Gastrocnemius medialis (tissue), 4 donors: ENCODE measurements around the gene HOTAIR. TPM values are rescaled to one million over a fixed set of nuclear protein-coding genes. Genes with fewer than 3 reads are reported as not detected.

Source experiments
- ATAC-seq, 2 donors: fragments of 150-250 bp; one replicate each; pipeline ENCODE4 v1.9.1; 2016
- DNase-seq, 2 donors: peaks; one replicate each; pipeline ENCODE4 v3.0.0-alpha.2; 2019
- H3K27ac ChIP-seq, 4 donors: fragments of 200-600 bp; sonication (generic); 1 replicate in 1 of 4; 2 replicates in 3 of 4; pipeline ENCODE4 v1.5.1; 2016 to 2018; ENCODE audit warnings: mild to moderate bottlenecking in 2 of 4, moderate library complexity in 1 of 4
- H3K27me3 ChIP-seq, 3 donors: fragments of 200-600 bp; sonication (generic) in 2 of 3; 1 replicate in 1 of 3; 2 replicates in 2 of 3; pipeline versions ENCODE4 v1.5.1 to v1.6.0; 2016 to 2019; ENCODE audit warnings: mild to moderate bottlenecking in 1 of 3, moderate library complexity in 1 of 3
- H3K36me3 ChIP-seq, 2 donors: fragments of 200-600 bp; sonication (generic) in 1 of 2; one replicate each; pipeline ENCODE4 v1.5.1; 2017 to 2018
- H3K4me1 ChIP-seq, 2 donors: fragments of 200-600 bp; sonication (generic) in 1 of 2; one replicate each; pipeline ENCODE4 v1.5.1; 2016 to 2017; ENCODE audit warnings: mild to moderate bottlenecking in 2 of 2
- H3K4me3 ChIP-seq, 4 donors: fragments of 200-600 bp; sonication (generic) in 3 of 4; 1 replicate in 1 of 4; 2 replicates in 3 of 4; pipeline ENCODE4 v1.5.1; 2016 to 2019; ENCODE audit warnings: mild to moderate bottlenecking in 2 of 4
- H3K9me3 ChIP-seq, 3 donors: fragments of 200-600 bp; sonication (generic) in 2 of 3; 1 replicate in 1 of 3; 2 replicates in 2 of 3; pipeline ENCODE4 v1.5.1; 2016 to 2019
- CTCF ChIP-seq, 5 experiments: fragments of 450-650 bp in 3 of 5; fragments of 200-600 bp in 2 of 5; sonication (generic) in 2 of 5; IDR thresholded peaks in 4 of 5; conservative IDR thresholded peaks in 1 of 5; 1 replicate in 4 of 5; 2 replicates in 1 of 5; pipeline ENCODE4 v1.5.1; 2016 to 2019; ENCODE audit warnings: antibody characterized with exemption in 5 of 5, mild to moderate bottlenecking in 3 of 5, moderate library complexity in 3 of 5
- POLR2A ChIP-seq, 2 donors: fragments of 450-650 bp; IDR thresholded peaks; one replicate each; pipeline ENCODE4 v1.6.1; 2017; ENCODE audit warnings: antibody characterized with exemption in 2 of 2, mild to moderate bottlenecking in 2 of 2, moderate library complexity in 2 of 2
- in situ Hi-C, 4 donors: fragments of 200-750 bp; cut with MboI; loops; one replicate each; pipeline versions ENCODE4 v1.15.0 to v1.8.0; 2017; ENCODE audit warnings: low sequenced_read_pairs in 4 of 4
- intact Hi-C: fragments of 100-400 bp; cut with DNase I; formaldehyde crosslinking; loops from one replicate; pipeline ENCODE4 v1.15.1; 2023; ENCODE audit warnings: low total_unique reads
- total RNA-seq, 4 donors: library from RNA; depleted of rRNA; stranded (reverse); fragments of >200 nt; gene quantifications; one replicate each; pipeline versions ENCODE4 v1.1.0 to v1.2.3, GENCODE V29; 2016

The HOTAIR gene
- total RNA-seq, 4 donors from 2014 or later, result 0.35 to 0.83 (median 0.56) TPM; not detected in 1

GRCh38 chr12:53976172-53976822 is 1.5 kb upstream of the HOTAIR start:
- intact Hi-C loops, result no loop called here
- no peak for ATAC-seq
- Histone ChIP-seq H3K4me1 (peaks cover 7 to 42% of the 10 kb centered on the region in 2 donors), H3K27ac (peak overlapping the region; percentile 26 to 67 (median 40)), H3K9me3 (no peaks in the 10 kb centered on the region), H3K4me3 (no peak overlapping the region), H3K27me3 (peaks cover 72 to 94% (median 86%) of the 10 kb centered on the region in 3 donors), H3K36me3 (no peaks in the 10 kb centered on the region)
- in situ Hi-C loops, result loop anchor here in 3 of 4 donors (25.0 kb wide), 3 partner anchors 236 to 1736 kb away; partner anchors contain the start of genes GPR84 (in 2 of the 3), BLOC1S1 (in 1 of the 3), ITGA7 (in 1 of the 3) and RDH5 (in 1 of the 3)
- no peak for TF ChIP-seq POLR2A (IDR thresholded peaks at IDR 0.05)
- TF ChIP-seq CTCF (IDR thresholded peaks at IDR 0.05 in 4 of 5, conservative IDR thresholded peaks at IDR 0.05 in 1 of 5), result no peak
- no peak for DNase-seq

GRCh38 chr12:53975479-53976152 is 862 bp upstream of the HOTAIR start:
- TF ChIP-seq POLR2A (IDR thresholded peaks at IDR 0.05), result no peak
- no peak for TF ChIP-seq CTCF (IDR thresholded peaks at IDR 0.05 in 4 of 5, conservative IDR thresholded peaks at IDR 0.05 in 1 of 5)
- no peak for DNase-seq
- in situ Hi-C loops (loop anchor here in 3 of 4 donors (25.0 kb wide), 3 partner anchors 237 to 1737 kb away; partner anchors contain the start of genes GPR84 (in 2 of the 3), BLOC1S1 (in 1 of the 3), ITGA7 (in 1 of the 3) and RDH5 (in 1 of the 3)), intact Hi-C loops (no loop called here)
- Histone ChIP-seq H3K27ac (peak overlapping the region; percentile 67 to 81 (median 76)), H3K27me3 (peaks cover 79 to 95% (median 93%) of the 10 kb centered on the region in 3 donors), H3K4me1 (peaks cover 7 to 36% of the 10 kb centered on the region in 2 donors), H3K9me3 (no peaks in the 10 kb centered on the region), H3K4me3 (peak overlapping the region; percentile 55 to 64 (median 61)), H3K36me3 (no peaks in the 10 kb centered on the region)
- no peak for ATAC-seq

- Histone ChIP-seq H3K27me3 (peaks cover 85 to 98% (median 95%) of the 10 kb centered on the region in 3 donors), H3K36me3 (no peaks in the 10 kb centered on the region), H3K4me3 (peak overlapping the region; percentile 55 to 64 (median 61)), H3K27ac (peak overlapping the region; percentile 67 to 81 (median 76)), H3K4me1 (peaks cover 7 to 36% of the 10 kb centered on the region in 2 donors), H3K9me3 (no peaks in the 10 kb centered on the region)
- intact Hi-C loops (no loop called here), in situ Hi-C loops (loop anchor here in 3 of 4 donors (25.0 kb wide), 3 partner anchors 237 to 1737 kb away; partner anchors contain the start of genes GPR84 (in 2 of the 3), BLOC1S1 (in 1 of the 3), ITGA7 (in 1 of the 3) and RDH5 (in 1 of the 3))
- no peak for ATAC-seq
- TF ChIP-seq CTCF (IDR thresholded peaks at IDR 0.05 in 4 of 5, conservative IDR thresholded peaks at IDR 0.05 in 1 of 5), result no peak
- TF ChIP-seq POLR2A (IDR thresholded peaks at IDR 0.05), result no peak
- DNase-seq, result no peak
Measured at GRCh38 chr12:53975064-53975471, 314 bp upstream of the HOTAIR start.

GRCh38 chr12:53973236-53974042 is 1.3 kb downstream of the HOTAIR start:
- Histone ChIP-seq H3K27ac (peak overlapping the region; percentile 67 to 81 (median 76)), H3K4me1 (peaks cover 7 to 33% of the 10 kb centered on the region in 2 donors), H3K27me3 (peaks cover 91 to 100% (median 91%) of the 10 kb centered on the region in 3 donors), H3K4me3 (peak overlapping the region; percentile 55 to 64 (median 61)), H3K36me3 (no peaks in the 10 kb centered on the region), H3K9me3 (no peaks in the 10 kb centered on the region)
- DNase-seq (no peak), ATAC-seq (peak; percentile 29 to 31)
- intact Hi-C loops, result no loop called here
- TF ChIP-seq CTCF (IDR thresholded peaks at IDR 0.05 in 4 of 5, conservative IDR thresholded peaks at IDR 0.05 in 1 of 5) (no peak), POLR2A (IDR thresholded peaks at IDR 0.05) (peak; percentile 12 to 16)
- in situ Hi-C loops, result no loop called here
